OCI-LY1 (cell line): Measurements from ENCODE around the gene CLEC16A.

ENCODE experiments used
- CTCF ChIP-seq: fragments of 200-600 bp; sonication (generic), shearing (Covaris generic); IDR thresholded peaks from 2 replicates; pipeline ENCODE4 v1.5.1; 2017; ENCODE audit warnings: mild to moderate bottlenecking, antibody characterized with exemption, low read length, moderate library complexity, mixed read lengths
- EZH2 ChIP-seq: fragments of 200-600 bp; sonication (generic), shearing (Covaris generic); IDR thresholded peaks from 2 replicates; pipeline ENCODE4 v1.8.0; 2017; ENCODE audit warnings: borderline replicate concordance, mixed run types, mild to moderate bottlenecking, antibody characterized with exemption, low read length, moderate library complexity, mixed read lengths

GRCh38 chr16:11174141-11174540, 229.8 kb downstream of the CLEC16A start:
- TF ChIP-seq CTCF (no peak), EZH2 (no peak)
